Smooth muscle cell (in vitro differentiated cells): ENCODE measurements around the gene ASIC5. TPM values are rescaled to one million over a fixed set of nuclear protein-coding genes. Genes with fewer than 3 reads are reported as not detected.

Experiments used
- DNase-seq: peaks from one replicate; lab custom pipeline; 2025; ENCODE audit not compliant: unreplicated experiment; lab: John Stamatoyannopoulos, UW
- H2AFZ ChIP-seq: fragments of 200-600 bp; sonication (generic); 2 replicates; pipeline ENCODE4 v1.6.0; 2016; ENCODE audit warnings: antibody characterized with exemption, low read depth, mild to moderate bottlenecking
- H3F3A ChIP-seq: fragments of 200-600 bp; sonication (generic); 2 replicates; pipeline ENCODE4 v1.6.0; 2017; ENCODE audit warnings: antibody characterized with exemption, low read depth
- H3K27ac ChIP-seq: fragments of 200-600 bp; sonication (generic); 2 replicates; pipeline ENCODE4 v1.5.1; 2016; ENCODE audit warnings: low read depth, mild to moderate bottlenecking
- H3K27me3 ChIP-seq: fragments of 200-600 bp; sonication (generic); 2 replicates; pipeline ENCODE4 v1.6.1; 2016; ENCODE audit warnings: low read depth, mild to moderate bottlenecking
- H3K36me3 ChIP-seq: fragments of 200-600 bp; sonication (generic); 2 replicates; pipeline ENCODE4 v1.5.1; 2016; ENCODE audit warnings: low read depth
- H3K4me1 ChIP-seq: fragments of 200-600 bp; sonication (generic); 2 replicates; pipeline ENCODE4 v1.5.1; 2016; ENCODE audit warnings: low read depth
- H3K4me2 ChIP-seq: fragments of 200-600 bp; sonication (generic); 2 replicates; pipeline ENCODE4 v1.6.0; 2016; ENCODE audit warnings: mild to moderate bottlenecking
- H3K4me3 ChIP-seq: fragments of 200-600 bp; sonication (generic); 2 replicates; pipeline ENCODE4 v1.5.1; 2016; ENCODE audit warnings: mild to moderate bottlenecking
- H3K79me2 ChIP-seq: fragments of 200-600 bp; sonication (generic); 2 replicates; pipeline ENCODE4 v1.6.0; 2016; ENCODE audit warnings: low read depth, mild to moderate bottlenecking
- H3K9ac ChIP-seq: fragments of 200-600 bp; sonication (generic); 2 replicates; pipeline ENCODE4 v1.6.0; 2016; ENCODE audit warnings: low read depth
- H3K9me3 ChIP-seq: fragments of 200-600 bp; sonication (generic); replicated peaks from 2 replicates; pipeline ENCODE4 v1.5.1; 2016; ENCODE audit warnings: low read depth
- H4K20me1 ChIP-seq: fragments of 200-600 bp; sonication (generic); 2 replicates; pipeline ENCODE4 v1.6.0; 2016; ENCODE audit warnings: low read depth
- CTCF ChIP-seq: fragments of 200-600 bp; sonication (generic); IDR thresholded peaks from 2 replicates; pipeline ENCODE4 v1.5.1; 2017; ENCODE audit warnings: borderline replicate concordance, mild to moderate bottlenecking, antibody characterized with exemption; ENCODE audit not compliant: insufficient read depth, poor library complexity, severe bottlenecking
- WGBS: methylation state at CpG from one replicate; pipeline ENCODE4 v1.1.7; 2016; ENCODE audit warnings: low lambda C conversion rate; 5-methylcytosine and 5-hydroxymethylcytosine counted together
- polyA plus RNA-seq: library from polyadenylated mRNA; unstranded; fragments of >200 nt; fragmentation: Nextera tagmentation; extraction: Ambion mirVana; gene quantifications from 2 replicates; pipeline ENCODE4 v1.2.1, GENCODE V29; 2016
- total RNA-seq: library from RNA; depleted of rRNA; stranded (reverse); fragments of >200 nt; gene quantifications from 2 replicates; pipeline ENCODE4 v1.2.3, GENCODE V29; 2014

The ASIC5 gene
- total and polyA plus RNA-seq, 2 experiments from 2014 or later: not detected

- Histone ChIP-seq H3K4me2 (no peak overlapping the region), H3K9me3 (no peaks in the 10 kb centered on the region), H3K27me3 (no peaks in the 10 kb centered on the region), H4K20me1 (no peaks in the 10 kb centered on the region), H3K79me2 (no peaks in the 10 kb centered on the region), H3K9ac (no peak overlapping the region), H2AFZ (no peak overlapping the region), H3K4me3 (no peak overlapping the region), H3K4me1 (no peaks in the 10 kb centered on the region), H3K36me3 (no peaks in the 10 kb centered on the region), H3F3A (no peaks in the 10 kb centered on the region), H3K27ac (no peak overlapping the region)
- 62% methylated on average over 3 of the region's 3 CpGs for WGBS
- no peak for DNase-seq
- TF ChIP-seq CTCF: no peak
These were observed 76.1 kb downstream of the ASIC5 start for GRCh38 chr4:155789982-155790381.

- Histone ChIP-seq H3K9ac (no peak overlapping the region), H3K36me3 (no peaks in the 10 kb centered on the region), H3F3A (no peaks in the 10 kb centered on the region), H4K20me1 (no peaks in the 10 kb centered on the region), H3K4me3 (no peak overlapping the region), H3K79me2 (no peaks in the 10 kb centered on the region), H3K4me2 (peak overlapping the region; percentile 54), H3K9me3 (no peaks in the 10 kb centered on the region), H3K27ac (no peak overlapping the region), H3K4me1 (no peaks in the 10 kb centered on the region), H3K27me3 (no peaks in the 10 kb centered on the region), H2AFZ (no peak overlapping the region)
- no peak for TF ChIP-seq CTCF
- DNase-seq: no peak
- 59% methylated on average over 6 of the region's 6 CpGs for WGBS
These were observed 76.7 kb downstream of the ASIC5 start for GRCh38 chr4:155789391-155789790.

GRCh38 chr4:155787113-155787710 is 78.9 kb downstream of the ASIC5 start:
- H3K4me2 ChIP-seq: no peak overlapping the region
- TF ChIP-seq CTCF: peak; percentile 73
- no peaks in the 10 kb centered on the region for H3K27me3 ChIP-seq
- peak overlapping the region; percentile 24 for H2AFZ ChIP-seq
- no peaks in the 10 kb centered on the region for H3K4me1 ChIP-seq
- H3K4me3 ChIP-seq: no peak overlapping the region
- H3K36me3 ChIP-seq: no peaks in the 10 kb centered on the region
- H3K27ac ChIP-seq: no peak overlapping the region
- no peaks in the 10 kb centered on the region for H3K79me2 ChIP-seq
- no peak overlapping the region for H3K9ac ChIP-seq
- H3K9me3 ChIP-seq: no peaks in the 10 kb centered on the region
- H3F3A ChIP-seq: no peaks in the 10 kb centered on the region
- DNase-seq: no peak
- H4K20me1 ChIP-seq: no peaks in the 10 kb centered on the region
- 25% methylated on average over 5 of the region's 5 CpGs for WGBS

GRCh38 chr4:155785828-155786227 is 80.2 kb downstream of the ASIC5 start:
- no peaks in the 10 kb centered on the region for H3F3A ChIP-seq
- H3K4me1 ChIP-seq: no peaks in the 10 kb centered on the region
- TF ChIP-seq CTCF: no peak
- H3K36me3 ChIP-seq: no peaks in the 10 kb centered on the region
- H3K4me3 ChIP-seq: no peak overlapping the region
- 91% methylated on average over 1 of the region's 1 CpG for WGBS
- H3K79me2 ChIP-seq: no peaks in the 10 kb centered on the region
- no peaks in the 10 kb centered on the region for H3K27me3 ChIP-seq
- H3K27ac ChIP-seq: no peak overlapping the region
- H2AFZ ChIP-seq: no peak overlapping the region
- no peak overlapping the region for H3K9ac ChIP-seq
- H3K4me2 ChIP-seq: no peak overlapping the region
- H4K20me1 ChIP-seq: no peaks in the 10 kb centered on the region
- DNase-seq: no peak
- no peaks in the 10 kb centered on the region for H3K9me3 ChIP-seq
